Ramos (cell line): ENCODE data around the gene LAMA2.

Source experiments
- in situ Hi-C: fragments of 300-500 bp; cut with MboI; formaldehyde crosslinking; loops from one replicate; pipeline ENCODE4 v1.14.3; 2022; ENCODE audit warnings: low sequenced_read_pairs; ENCODE audit not compliant: unreplicated experiment

The LAMA2 gene, protein sequence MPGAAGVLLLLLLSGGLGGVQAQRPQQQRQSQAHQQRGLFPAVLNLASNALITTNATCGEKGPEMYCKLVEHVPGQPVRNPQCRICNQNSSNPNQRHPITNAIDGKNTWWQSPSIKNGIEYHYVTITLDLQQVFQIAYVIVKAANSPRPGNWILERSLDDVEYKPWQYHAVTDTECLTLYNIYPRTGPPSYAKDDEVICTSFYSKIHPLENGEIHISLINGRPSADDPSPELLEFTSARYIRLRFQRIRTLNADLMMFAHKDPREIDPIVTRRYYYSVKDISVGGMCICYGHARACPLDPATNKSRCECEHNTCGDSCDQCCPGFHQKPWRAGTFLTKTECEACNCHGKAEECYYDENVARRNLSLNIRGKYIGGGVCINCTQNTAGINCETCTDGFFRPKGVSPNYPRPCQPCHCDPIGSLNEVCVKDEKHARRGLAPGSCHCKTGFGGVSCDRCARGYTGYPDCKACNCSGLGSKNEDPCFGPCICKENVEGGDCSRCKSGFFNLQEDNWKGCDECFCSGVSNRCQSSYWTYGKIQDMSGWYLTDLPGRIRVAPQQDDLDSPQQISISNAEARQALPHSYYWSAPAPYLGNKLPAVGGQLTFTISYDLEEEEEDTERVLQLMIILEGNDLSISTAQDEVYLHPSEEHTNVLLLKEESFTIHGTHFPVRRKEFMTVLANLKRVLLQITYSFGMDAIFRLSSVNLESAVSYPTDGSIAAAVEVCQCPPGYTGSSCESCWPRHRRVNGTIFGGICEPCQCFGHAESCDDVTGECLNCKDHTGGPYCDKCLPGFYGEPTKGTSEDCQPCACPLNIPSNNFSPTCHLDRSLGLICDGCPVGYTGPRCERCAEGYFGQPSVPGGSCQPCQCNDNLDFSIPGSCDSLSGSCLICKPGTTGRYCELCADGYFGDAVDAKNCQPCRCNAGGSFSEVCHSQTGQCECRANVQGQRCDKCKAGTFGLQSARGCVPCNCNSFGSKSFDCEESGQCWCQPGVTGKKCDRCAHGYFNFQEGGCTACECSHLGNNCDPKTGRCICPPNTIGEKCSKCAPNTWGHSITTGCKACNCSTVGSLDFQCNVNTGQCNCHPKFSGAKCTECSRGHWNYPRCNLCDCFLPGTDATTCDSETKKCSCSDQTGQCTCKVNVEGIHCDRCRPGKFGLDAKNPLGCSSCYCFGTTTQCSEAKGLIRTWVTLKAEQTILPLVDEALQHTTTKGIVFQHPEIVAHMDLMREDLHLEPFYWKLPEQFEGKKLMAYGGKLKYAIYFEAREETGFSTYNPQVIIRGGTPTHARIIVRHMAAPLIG (N-terminal part only)

DNA sequence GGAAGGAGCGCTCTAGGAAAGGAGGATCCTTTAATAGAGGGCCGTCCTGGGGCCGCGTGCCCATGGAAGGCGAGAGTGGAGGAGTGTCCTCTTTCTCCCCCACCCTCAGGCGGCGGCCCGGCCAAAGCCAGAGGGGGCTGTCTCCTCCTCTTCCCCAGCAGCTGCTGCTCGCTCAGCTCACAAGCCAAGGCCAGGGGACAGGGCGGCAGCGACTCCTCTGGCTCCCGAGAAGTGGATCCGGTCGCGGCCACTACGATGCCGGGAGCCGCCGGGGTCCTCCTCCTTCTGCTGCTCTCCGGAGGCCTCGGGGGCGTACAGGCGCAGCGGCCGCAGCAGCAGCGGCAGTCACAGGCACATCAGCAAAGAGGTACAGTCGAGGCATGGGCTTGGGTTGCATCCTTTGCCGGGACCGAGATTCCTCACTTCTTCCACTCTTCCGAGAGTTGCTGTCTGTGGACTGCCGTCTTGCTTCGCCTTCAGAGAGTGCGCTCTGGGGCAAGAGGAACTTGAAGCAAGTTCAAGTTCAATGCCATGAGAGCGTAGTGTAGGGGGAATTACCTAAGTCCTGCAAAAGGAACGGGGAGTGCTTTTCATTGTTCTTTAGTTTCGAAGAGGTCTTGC, at the start of gene LAMA2:
TSS of gene LAMA2 (plus strand) at position 148 of the 621 bp plus-strand sequence. CDS start at position 256, 108 bp downstream.
- in situ Hi-C loops, result no loop called here

DNA sequence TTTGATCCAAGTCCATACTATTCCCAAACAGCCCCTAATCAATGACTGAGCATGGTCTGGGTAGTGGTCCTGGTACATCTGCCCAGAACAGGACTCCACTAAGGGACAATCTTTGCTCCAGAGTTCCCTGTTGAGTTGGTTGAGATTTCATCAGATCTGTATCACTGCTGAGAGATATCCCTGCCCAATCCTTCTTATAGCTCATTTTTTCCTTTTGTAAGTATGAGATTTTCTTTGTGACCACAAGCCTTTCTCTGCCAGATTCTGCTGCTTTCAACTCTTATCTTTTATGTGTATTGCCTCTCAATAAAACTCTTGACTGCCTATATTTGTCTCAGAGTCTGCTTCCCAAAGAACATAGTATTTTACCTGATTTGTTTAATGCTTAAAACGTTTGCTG, 46.2 kb upstream of the LAMA2 start:
- in situ Hi-C loops, result no loop called here

DNA sequence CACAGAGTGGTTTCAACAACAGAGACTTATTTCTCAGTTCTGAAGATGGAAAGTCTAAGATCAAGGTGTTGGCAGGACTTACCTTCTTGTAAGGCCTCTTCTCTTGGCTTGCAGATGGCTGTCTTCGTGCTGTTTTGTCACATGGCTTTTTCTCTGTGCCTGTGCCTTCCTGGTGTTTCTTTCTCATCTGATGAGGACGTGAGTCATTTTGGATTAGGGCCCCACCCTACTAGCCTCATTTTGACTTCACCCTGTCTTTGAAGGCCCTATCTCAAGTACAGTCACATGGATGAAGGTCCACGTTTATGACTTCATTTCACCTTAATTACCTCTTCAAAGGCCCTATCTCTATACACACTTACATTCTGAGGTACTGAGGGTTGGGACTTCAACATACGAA, 41.4 kb upstream of the LAMA2 start:
- in situ Hi-C loops, result no loop called here

DNA sequence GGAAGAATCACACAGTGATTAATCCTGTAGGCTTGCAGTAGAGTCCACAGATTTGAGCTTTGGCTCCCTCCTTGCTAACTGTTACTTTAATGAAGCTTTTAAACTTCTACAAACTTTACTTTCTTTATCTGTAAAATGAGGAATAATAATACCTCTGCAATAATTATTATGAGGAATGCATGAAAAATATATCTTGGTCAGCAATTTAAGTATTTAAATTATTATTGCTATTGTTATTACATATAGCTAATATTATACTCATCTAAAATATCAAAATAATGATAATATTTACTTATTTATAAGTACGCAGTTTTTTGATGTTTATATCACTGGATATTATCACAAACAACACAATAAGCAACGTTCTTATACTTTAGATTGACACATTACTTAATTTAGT, 38.3 kb upstream of the LAMA2 start:
- in situ Hi-C loops, result no loop called here

DNA sequence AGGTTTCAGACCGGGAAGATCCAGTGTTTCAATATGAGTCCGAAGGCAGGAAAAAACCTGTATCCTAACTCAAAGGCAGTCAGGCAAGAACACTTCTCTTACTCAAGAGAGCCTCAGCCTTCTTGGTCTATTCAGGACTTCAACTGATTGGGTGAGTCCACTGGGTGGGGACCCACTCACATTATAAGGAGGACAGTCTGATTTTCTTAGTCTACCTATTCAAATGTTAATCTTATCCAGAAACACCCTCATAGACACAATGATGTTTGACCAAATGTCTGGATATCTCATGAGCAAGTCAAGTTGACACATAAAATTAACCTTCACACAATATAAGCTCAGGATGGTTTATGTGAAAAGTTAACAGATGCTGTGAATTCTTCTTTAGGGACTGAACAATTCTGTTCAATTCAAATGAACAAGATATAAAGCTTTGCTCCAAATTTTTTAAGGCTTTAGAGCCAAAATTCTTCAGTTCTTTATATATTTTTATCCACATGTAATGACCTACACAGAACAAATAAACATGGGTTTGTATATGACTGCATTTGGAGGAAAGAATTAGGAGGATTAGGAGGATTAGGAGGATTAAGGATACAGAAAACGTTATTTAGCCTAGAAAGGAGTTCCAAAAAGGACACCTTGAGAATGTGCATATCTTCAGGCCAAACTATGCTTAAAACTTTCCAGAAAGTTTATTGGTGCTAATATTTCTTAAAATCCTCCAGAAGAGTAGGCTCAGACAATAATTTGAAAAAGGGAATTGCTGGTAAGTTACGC, 35.3 kb upstream of the LAMA2 start:
- in situ Hi-C loops, result no loop called here

DNA sequence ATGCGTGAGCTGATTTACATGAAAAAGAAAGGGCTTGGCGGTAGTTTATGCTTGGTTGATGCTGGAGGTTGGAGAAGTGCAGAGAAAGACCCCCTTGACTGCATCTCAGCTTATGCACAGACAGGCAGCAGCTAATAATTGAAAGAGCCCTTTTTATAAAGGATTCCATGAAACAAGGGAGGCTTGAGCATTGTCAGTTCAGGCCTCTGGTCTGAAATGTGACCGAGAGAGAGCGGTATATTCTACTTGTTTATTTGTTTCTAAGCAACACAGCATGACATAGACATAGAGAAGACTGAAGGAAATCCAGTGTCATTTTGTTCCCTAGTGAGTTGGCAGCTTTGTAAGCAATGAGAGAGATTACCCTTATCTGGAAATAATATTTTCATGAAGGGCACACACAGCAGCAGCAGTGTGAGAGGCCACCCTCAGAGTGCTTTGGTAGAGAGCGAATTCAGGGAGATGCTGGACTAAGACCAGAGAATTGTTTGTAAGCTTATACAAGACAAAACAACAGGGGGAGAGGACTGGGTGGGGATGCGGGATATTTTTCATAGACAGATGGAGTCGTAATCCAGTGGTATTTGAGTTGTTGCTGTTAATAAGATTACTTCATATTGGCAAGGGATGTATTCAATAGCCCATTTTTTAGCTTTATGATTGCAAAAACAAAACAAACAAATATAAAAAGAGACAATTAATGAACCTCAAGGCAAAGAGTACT, 34.6 kb upstream of the LAMA2 start:
- in situ Hi-C loops, result no loop called here

DNA sequence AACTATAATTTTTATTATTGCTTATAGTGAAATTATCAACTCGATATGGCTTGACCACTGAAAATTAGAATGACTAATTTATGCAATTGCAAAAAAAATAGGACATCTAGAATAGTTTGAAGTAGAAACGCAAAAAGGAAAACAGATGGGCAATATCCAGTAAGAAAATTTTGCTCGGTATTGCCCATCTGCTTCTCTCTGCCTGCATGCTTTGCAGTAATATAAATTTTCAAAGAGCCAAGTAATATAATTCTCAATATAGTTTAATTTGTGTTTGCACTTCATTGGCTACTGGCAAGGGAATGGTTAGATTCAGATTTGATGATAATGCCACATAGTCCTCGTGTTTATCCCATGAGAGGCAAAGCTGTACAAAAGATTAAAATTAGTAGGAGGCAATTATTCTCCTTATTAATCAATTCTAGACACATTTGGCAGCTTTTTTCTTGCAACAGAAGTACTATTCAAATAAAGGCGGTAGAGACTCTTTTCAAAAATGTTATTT, 27.3 kb upstream of the LAMA2 start:
- in situ Hi-C loops, result no loop called here

DNA sequence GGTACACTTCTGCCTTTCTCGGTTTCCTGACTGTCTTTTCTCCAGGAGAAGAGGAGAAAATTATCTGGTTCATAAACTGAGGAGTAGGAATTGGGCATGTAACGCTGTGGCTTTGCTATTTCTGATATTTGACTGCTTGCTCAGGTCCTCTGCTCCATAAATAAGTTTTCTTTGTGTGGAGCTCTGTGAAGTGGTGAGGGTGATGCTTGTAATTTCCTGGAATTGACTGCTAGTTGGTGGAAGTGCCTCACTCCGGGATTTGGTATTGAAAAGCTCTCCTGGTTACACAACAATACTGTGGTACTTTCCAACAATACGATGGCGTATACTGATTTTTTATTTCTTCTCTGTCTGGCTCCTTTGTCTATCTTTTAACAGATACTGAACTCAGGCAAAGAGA, 25.1 kb upstream of the LAMA2 start:
- in situ Hi-C loops, result no loop called here

DNA sequence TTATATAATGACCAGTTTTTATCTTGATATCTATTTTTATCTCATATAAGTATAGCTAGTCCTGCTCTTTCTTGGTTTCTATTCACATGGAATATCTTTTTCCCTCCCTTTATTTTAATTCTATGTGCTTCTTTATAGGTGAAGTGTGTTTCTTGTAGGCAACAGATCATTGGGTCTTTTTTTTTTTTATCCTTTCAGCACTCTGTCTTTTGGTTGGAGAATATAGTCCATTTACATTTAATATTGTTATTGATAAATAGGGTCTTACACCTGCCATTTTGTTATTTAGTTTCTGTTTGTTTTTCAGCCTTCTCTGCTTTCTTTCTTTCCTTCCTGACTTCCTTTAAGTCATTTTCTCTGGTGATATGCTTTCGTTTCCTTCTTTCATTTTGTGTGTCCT, 22.2 kb upstream of the LAMA2 start:
- in situ Hi-C loops, result no loop called here

DNA sequence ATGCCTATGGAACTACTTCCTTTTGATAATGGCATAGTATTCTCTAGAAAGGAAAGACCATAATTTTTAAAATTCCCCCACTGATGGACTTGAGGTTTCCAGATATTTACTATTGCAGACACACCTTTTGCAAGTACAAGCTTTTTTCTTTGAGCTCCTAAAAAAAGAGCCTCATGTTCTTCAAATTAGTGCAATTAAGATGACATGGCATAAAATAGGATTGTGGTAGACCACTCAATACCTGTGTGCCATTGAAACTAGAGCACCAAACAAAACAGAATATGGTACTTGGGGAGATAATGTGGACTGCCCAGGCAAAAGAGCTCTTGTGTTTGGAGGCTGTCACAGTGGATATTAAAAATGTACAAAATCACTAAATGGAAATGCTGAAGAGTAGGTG, 19.0 kb upstream of the LAMA2 start:
- in situ Hi-C loops, result no loop called here

DNA sequence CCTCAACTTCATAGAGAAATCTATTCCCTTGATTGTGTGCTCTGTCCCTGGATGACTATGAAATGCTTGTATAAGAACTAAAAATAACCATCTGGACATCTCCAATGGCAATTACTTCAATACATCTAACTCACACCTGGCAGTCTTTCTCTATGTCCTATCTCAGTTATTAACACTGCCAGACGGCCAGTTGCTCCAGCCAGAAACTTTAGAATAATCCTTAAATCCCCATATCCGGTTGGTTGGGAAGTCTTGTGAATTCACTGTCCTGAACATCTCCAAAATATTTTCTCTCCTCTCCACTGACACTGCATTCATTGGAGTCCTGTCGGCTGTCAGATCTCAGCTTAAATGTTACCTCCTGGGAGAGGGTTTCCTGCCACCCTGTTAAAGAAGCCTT, 12.2 kb upstream of the LAMA2 start:
- in situ Hi-C loops, result no loop called here

DNA sequence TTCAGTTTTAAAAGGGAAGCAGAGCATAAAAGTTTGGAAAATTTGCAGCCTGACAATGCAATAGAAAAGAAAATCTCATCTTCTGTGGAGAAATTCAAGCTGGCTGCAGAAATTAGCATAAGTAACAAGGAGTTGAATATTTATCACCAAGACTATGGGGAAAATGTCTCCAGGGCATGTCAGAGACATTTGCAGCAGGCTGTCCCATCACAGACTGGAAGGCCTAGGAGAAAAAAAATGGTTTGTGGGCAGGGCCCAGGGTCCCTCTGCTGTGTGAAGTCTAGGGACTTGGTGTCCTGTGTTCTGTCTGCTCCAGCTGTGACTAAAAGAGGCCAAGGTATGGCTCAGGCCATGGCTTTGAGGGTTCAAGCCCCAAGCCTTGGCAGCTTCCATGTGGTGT, 8.1 kb upstream of the LAMA2 start:
- in situ Hi-C loops, result no loop called here

DNA sequence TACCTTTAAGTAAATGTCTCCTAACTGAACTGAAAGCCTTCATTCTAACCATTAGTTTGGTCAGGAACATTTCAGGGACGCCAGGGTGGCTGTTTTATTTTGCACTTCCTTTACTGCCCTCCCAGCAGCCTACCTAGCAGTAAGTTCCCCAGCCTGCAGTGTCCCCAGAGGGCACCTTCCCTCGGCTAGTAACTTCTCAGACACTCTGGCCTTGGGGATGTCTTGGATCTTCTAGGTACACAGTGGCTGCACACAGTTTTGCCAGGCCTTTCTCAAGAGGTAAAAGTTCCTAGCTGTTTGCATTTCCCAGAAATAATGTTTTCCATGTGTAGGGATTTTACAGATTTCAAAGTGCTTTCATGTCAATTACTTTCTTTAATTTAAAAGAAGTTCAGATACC, 378 bp upstream of the LAMA2 start:
- in situ Hi-C loops, result no loop called here

DNA sequence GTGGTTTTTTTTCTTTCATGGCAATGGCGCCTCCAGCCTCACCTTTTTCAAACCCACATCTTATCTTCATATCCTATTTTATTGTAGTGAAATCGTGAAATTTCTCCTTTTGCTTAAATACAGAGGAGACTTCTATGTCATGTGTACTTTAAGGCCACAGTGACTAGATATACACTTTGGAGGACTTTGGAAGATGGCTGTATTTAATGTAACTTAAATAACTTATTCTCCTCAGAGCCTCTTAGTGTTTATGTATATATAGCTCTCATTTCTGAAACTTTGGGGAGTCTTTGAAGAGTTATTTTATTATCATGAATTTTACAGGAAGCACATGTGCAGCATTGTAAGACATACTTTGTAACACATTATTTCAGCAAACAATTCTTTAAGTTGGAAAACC, 968 bp downstream of the LAMA2 start:
- in situ Hi-C loops, result no loop called here

DNA sequence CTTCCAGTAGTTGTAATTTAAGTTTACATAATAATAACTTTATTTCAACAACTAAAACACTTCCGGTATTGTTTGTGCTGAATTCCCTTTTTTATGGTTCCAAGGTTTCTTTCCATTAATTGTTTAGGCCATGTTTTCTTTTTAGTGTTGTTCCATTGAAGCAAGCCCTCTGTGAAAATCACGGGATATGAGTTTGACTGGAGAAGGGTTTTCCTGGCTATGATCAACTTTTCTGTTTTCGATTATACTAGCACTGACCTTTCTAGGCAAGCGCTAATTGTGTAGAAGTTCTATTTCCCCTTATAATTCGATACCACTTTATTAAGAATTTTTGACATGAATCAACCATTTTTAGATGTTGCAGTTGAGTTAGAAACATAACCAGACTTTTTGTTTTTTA, 2.4 kb downstream of the LAMA2 start:
- in situ Hi-C loops, result no loop called here

DNA sequence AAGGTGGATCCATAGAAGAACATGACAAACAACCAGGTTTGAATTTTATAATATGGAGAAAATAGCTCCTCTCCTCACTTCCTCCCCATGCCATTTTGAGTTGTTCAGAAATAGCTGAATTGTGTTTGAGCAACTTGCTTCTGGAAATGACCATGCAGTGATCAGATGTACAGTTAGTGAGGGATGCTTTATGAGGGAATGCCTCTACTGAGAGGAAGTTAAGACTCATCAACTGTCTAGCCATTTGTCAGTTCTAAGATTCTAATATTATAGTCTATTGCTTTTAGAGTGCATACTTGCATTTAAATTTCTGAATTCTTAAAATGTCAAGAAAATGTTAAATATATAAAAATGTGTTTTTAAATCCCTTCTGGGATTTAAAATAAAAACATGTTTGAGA, 3.8 kb downstream of the LAMA2 start:
- in situ Hi-C loops, result no loop called here

DNA sequence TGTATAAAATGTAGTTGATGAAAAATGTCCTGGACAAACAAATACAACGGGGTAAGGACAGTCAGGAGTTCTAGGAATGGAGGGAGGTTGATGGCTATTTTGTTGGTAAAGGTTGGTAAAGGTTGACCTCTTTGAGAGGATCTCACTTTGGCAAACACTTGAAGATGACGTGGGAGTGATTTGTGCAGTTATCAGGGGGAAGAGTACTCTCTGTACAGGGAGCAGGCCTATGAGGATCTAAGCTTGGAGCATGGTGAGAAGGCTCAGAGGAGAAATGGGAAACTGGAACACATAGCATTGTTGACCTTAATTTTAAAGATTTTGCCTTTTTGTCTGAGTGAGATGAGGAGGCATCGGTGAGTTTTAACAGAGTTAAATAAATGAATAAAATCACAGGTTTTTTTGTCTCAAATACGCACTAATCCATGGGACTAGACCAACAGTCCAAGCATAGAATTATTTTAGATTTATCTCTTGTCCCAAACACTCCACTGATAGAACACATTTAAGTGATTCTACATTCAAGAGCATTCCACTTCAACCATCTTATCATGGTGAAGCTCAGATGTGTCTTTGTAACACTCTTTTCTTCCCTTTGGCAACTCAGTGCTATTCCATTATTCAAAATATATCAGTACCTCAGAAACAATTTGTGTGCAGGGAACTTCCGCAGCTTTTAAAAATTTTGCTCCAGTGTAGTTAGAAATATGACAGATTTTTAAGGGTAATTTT, 5.7 kb downstream of the LAMA2 start:
- in situ Hi-C loops, result no loop called here

DNA sequence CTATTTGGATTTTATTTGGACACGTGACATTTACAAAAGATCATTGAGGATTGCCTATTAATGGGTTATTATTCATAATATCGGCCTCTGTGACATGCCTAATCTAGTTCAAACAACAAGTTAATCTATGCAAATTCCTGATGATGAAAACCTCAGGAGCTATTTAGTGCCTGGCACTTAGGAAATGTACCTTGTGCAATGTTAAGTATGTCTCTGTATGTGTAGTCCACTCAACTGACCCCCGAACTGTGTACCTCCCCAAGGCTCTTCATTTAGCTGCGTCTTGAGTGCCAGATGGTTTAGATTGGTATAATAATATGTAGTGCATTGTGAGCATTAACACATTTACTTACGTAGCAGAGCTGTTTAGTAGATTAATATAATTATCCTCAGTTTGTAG, 6.9 kb downstream of the LAMA2 start:
- in situ Hi-C loops, result no loop called here
